ENCODE data around the gene PDPK1. TPM values are rescaled to one million over a fixed set of nuclear protein-coding genes. Genes with fewer than 3 reads are reported as not detected.
A peak's percentile ranks its signal among the peaks of the same experiment; 100 is the strongest.
"Not testable (repeated sequence)": the region's sequence is repeated elsewhere in the genome, so short reads cannot be mapped to it uniquely, and the experiment has no call there.

PDPK1 gene
- total RNA-seq, 1 donor from 2014 or later, result 22.4 TPM

- DNase-seq (ENCODE audit: low read depth), result no peak
These were observed 49.2 kb downstream of the PDPK1 start for GRCh38 chr16:2586901-2587480.

- DNase-seq (ENCODE audit: low read depth), result no peak
These were observed 50.2 kb downstream of the PDPK1 start for GRCh38 chr16:2587891-2588565.

- DNase-seq (ENCODE audit: low read depth), result no peak
These were observed 53.8 kb downstream of the PDPK1 start for GRCh38 chr16:2591476-2592240.

GRCh38 chr16:2592786-2593185 is 55.0 kb downstream of the PDPK1 start:
- DNase-seq (ENCODE audit: low read depth), result no peak

DNA sequence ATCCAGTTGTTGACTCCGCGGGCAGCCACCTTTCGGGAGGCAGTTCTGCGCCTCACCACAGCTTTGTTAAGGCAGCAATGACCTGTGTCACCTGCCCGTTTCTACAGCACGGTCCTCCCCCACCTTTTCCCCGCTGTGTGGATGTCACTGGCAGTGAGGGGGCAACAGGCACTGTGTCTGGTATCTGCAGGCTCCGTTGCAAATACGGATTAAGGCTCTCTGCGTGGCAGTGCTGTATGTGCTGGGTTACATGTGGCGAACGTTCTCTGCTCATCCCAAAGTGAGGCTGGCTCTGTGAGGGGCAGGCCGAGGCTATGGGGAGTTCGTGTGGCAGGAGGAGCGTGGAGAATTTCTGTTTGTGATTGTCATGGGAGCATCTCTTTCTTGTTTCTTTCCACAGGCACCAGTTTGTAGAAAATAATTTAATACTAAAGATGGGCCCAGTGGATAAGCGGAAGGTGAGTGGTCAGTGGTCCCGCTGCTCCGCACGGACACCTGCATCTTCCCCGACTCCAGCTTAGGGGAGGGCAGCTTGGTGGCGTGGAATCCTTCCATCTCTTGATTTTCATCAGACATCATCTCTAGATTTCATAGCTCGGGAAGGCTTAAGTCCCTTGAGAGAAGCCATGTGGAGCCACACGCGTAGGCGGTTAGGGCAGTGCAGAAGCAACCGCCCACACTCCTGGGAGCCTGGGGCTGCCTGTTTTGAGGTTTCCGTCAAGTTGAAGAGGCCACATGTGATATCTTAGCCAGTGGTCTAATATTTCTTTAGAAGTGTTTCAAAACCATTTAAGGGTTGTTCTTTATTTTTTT is 57.8 kb downstream of the PDPK1 start:
- no peak for DNase-seq (ENCODE audit: low read depth)

DNA sequence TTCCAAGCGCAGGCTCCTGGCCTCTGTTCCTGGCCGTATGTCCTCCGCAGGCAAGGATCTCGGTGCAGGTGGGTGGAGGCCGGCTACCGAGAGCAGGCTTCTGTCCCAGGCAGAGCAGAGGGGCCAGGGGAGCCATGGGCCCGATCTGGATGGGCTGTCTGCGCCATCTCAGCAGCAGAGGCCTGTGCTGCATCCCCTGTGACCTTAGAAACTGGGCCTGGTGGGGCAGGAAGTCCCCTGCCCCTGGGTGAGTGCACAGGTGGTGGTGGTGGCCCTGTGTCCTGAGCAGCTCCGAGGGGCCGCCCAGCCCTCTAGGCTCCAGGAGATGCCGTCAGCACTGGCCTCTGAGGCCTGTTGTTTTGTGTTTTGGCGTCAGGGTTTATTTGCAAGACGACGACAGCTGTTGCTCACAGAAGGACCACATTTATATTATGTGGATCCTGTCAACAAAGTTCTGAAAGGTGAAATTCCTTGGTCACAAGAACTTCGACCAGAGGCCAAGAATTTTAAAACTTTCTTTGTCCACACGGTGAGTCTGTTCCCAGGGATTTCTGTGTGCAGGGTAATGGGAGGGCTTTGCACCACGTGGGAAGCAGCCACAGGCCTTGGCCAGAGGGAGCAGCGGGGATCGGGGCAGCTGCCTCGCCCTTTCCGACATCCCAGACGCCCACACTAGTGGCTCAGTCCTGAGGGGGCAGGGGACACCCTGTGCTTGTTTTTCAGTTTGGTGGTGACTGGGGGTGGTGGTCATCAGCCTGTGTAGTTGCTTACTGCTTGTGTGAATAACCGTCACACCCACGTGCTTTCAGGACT is 59.1 kb downstream of the PDPK1 start:
- DNase-seq (ENCODE audit: low read depth), result peak; percentile 80

DNA sequence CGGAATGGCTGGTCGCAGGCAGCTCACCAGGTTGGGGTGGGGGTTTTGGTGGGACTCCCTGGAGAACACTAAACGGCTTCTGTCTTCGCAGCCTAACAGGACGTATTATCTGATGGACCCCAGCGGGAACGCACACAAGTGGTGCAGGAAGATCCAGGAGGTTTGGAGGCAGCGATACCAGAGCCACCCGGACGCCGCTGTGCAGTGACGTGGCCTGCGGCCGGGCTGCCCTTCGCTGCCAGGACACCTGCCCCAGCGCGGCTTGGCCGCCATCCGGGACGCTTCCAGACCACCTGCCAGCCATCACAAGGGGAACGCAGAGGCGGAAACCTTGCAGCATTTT is 59.7 kb downstream of the PDPK1 start:
- DNase-seq (ENCODE audit: low read depth), result no peak

DNA sequence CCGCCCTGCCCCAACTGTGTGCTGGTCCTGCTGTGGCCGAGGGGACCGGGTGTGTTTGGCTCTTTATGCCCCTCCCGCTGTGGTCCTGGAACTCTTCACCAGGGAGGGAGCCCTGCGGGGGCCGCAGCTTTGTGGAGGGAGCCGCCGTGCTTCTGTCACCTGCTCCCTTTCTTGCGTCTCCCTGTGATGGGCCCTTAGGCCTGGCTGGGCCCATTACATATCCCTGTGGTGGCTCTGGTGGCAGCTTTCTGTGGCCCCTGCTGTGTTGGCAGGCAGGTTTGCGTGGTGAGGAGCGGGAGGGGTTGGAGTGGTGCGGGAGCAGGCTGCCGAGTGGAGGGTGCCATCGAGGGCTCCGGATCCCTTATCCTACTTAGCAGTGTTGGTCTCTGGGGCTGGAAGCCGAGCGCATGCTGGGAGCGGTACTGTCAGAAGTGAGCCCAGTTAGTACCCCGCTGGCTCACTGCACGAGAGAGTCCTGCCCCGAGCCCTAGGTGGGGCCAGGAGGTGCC is 60.4 kb downstream of the PDPK1 start:
- DNase-seq (ENCODE audit: low read depth), result no peak

DNA sequence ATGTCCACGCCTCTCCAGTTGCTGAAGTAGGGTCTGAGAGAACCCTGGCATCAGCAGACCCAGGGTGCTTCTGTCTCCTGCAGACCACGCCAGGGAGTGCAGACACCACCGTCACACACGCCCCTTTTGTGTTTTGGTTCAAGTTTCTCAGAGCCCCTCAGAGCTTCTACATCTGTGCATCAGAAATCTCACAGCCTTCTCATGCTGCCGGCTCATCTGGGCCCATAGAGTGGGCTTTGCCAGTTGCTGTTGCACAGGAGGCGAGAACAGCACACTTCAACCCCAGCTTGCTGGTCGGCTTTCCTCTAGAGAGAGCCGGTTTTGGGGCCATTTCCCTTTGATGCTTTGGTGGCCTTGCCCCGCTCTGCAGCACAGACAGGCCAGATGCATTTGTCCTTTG is 60.9 kb downstream of the PDPK1 start:
- DNase-seq (ENCODE audit: low read depth), result no peak

- DNase-seq (ENCODE audit: low read depth), result not testable (repeated sequence)
These were observed 61.3 kb downstream of the PDPK1 start for GRCh38 chr16:2599165-2599564.

DNA sequence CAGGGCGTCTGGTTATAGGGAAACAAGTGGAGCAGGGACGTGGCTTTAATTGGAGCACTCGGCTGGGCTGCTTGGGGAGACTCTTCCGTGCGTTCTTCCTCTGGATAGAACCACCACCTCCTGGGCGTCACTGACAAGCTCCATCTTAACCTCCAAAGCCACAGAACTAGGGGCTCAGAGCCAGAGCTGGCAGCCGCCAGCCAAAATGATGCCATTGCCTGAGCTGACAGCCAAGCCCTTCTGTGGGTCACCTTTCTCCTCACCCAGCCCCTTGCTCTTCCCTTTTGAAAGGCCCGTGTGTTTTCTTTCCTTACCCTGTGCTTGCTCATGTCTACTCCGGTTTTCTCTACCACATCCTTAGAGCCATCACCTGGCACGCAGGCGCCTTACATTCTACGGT is 62.0 kb downstream of the PDPK1 start:
- peak; percentile 57 for DNase-seq (ENCODE audit: low read depth)

DNA sequence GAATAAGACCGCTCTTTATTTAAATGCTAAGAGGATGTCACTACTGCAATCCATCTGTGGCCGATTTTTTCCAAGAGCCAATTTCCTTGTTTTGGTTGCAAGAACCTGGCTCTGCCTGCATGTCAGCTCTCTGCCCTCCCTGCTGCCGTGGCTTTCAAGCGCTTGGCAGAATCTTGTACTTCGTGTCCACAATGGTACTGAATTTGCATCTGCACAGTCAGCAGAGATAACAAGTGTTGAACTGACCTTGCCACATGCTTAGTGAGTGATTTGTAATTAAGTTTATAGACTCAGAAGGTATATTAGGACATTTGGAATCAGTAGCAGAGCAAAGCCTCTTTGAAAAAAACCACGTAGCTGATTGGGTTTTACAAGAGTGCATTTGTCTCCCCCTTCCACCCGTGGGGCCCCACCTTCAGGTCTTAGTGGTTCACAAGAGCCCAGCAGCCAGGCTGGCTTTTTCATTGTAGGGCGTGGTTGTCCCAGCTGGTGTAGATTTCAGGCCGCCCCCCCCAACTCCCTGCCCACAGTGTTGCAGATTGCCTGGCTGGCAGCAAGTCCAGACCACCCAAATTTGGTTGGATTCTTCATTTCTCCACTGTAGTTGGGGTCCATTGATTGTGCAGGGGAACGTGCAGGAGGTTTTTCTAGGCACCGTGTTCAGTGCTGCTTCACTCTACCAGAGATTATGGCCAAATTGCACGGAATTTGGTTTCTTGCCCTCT is 63.6 kb downstream of the PDPK1 start:
- peak; percentile 82 for DNase-seq (ENCODE audit: low read depth)

GRCh38 chr16:2602175-2602574 is 64.4 kb downstream of the PDPK1 start:
- DNase-seq (ENCODE audit: low read depth), result not testable (repeated sequence)

DNA sequence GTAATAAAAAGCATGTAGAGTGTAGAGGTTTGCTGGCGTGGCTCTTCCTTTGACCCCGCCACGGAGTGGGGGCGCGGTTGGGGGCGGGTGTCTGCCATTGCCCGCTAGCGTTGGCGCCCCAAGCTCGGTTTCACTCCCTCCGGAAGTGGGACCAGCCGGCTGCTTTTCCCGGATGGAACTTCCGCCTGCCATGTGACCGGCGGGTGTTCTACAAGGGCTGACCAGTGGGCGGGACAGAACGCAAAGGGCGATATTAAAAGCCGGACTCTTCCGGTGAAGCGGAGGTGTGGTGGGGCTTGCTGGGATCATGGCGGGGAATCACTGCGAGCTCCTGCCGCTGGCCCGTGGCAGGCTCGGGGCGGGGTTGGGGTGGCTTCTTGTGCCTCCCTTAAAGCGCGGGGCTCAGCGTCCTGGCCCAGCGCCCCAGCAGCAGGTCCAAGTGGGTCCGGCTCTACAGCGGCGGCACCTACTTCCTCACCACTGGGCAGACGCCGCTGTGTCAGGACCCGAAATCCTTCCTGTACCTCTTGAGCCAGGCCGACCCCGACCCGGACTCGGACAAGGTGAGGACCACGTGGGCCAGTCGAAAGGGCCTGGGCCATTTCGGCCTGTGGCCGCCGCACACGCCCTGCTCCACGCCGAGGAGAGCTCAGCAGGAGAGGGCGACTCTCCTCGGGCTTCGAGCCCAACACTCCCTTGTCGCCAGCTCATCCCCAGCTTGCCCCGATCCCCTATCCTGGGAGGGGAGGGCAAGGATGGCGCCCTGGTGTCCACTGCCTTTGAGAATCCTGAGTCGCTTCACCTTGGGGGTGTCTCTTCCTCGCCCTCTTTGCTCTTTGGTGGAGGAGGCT is 65.6 kb downstream of the PDPK1 start:
- DNase-seq (ENCODE audit: low read depth), result peak; percentile 98

GRCh38 chr16:2604016-2604369 is 66.2 kb downstream of the PDPK1 start:
- not testable (repeated sequence) for DNase-seq (ENCODE audit: low read depth)

- not testable (repeated sequence) for DNase-seq (ENCODE audit: low read depth)
These were observed 69.0 kb downstream of the PDPK1 start for GRCh38 chr16:2606820-2607219.

DNA sequence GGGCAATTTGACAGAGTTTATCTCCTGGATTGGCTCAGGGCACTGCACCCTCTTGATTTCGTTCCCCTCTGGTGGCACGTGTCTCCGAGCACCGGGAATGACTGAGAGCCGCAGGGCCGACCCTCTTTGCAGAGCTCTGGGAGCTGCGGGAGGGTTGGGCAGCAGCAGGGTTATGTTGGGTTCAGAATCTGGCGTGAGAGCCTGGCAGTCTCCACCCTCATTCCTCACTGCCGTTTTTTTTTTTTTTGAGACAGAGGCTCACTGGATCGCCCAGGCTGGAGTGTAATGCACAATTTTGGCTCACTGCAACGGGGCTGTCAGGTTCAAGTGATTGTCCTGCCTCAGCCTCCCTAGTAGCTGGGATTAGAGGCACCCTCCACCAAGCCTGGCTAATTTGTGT is 71.5 kb downstream of the PDPK1 start:
- DNase-seq (ENCODE audit: low read depth), result not testable (repeated sequence)

DNA sequence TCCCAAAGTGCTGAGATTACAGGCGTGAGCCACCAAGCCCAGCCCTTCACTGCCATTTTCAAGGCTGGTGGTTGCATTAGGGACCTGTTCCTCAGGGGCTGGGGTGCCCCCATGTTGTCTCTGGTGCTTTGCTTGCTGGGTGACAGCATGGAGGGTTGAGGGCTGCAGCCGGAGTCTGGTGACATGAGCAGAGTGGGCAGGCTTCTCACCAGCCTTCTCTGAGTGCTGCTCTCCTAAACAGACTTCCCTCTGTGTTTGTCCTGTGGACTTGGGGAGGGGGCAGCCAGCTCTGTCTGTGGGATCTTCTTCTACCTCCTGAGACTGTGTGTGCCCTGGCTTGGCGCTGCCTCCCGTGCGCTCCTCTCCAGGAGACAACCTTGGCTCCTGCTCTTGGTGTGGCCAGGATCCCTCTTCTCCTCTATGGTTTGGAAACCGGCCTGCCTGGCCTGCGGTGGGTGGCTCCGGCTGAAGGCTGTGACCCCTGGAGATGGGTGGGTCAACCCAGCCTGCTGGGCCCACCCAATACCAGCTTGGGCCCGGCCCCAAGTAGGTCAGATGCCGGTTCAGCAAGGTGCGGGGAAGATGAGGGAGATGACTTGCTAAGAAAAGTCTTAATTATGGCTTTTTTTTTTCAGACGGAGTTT is 72.1 kb downstream of the PDPK1 start:
- no peak for DNase-seq (ENCODE audit: low read depth)
